ENCODE data around the gene PPM1J.

GRCh38 chr1:112722601-112723510 is 7.7 kb upstream of the PPM1J start:
- TF ChIP-seq CTCF (IDR thresholded peaks at IDR 0.05) (no peak), EP300 (IDR thresholded peaks at IDR 0.05) (no peak), POLR2A (IDR thresholded peaks at IDR 0.05) (no peak)
